Activated CD4-positive, alpha-beta memory T cell treated with anti-CD3 and anti-CD28 coated beads for 36 hours (primary cell): Measurements from ENCODE around the gene RPL36AL. TPM values are rescaled to one million over a fixed set of nuclear protein-coding genes. Genes with fewer than 3 reads are reported as not detected.

Source experiments
- CTCF ChIA-PET: fragments of 350-600 bp; sonication (Branson Sonifier 250); formaldehyde crosslinking; loops from one replicate; lab custom pipeline; 2021; ENCODE audit warnings: antibody characterized with exemption, inconsistent platforms; lab: Charles Lee
- POLR2A ChIA-PET: fragments of 350-600 bp; sonication (Branson Sonifier 250); formaldehyde crosslinking; loops from one replicate; lab custom pipeline; 2021; ENCODE audit warnings: antibody characterized with exemption; lab: Charles Lee
- DNase-seq: peaks from one replicate; pipeline ENCODE4 v3.0.0-alpha.2; 2020
- H3K27ac Mint-ChIP-seq: one replicate; pipeline ENCODE4 v1.8.0; 2021; ENCODE audit warnings: mixed read lengths
- H3K27me3 Mint-ChIP-seq: one replicate; pipeline ENCODE4 v1.8.0; 2021; ENCODE audit warnings: mixed read lengths
- H3K36me3 Mint-ChIP-seq: one replicate; pipeline ENCODE4 v1.8.0; 2021; ENCODE audit warnings: mixed read lengths
- H3K4me1 Mint-ChIP-seq: one replicate; pipeline ENCODE4 v1.8.0; 2021; ENCODE audit warnings: low read depth, mixed read lengths
- H3K4me3 Mint-ChIP-seq: one replicate; pipeline ENCODE4 v1.8.0; 2021; ENCODE audit warnings: mild to moderate bottlenecking, mixed read lengths
- H3K9me3 Mint-ChIP-seq: one replicate; pipeline ENCODE4 v1.8.0; 2021; ENCODE audit warnings: mixed read lengths
- intact Hi-C: fragments of 100-400 bp; cut with micrococcal nuclease; formaldehyde crosslinking; loops from one replicate; pipeline ENCODE4 v1.15.1; 2023
- total RNA-seq, 2 experiments: library from RNA; stranded (reverse); gene quantifications; one replicate each; pipeline ENCODE4 v1.2.3, GENCODE V29; 2021

The RPL36AL gene
- total RNA-seq, 2 experiments from 2014 or later, result 314 to 320 TPM

DNA sequence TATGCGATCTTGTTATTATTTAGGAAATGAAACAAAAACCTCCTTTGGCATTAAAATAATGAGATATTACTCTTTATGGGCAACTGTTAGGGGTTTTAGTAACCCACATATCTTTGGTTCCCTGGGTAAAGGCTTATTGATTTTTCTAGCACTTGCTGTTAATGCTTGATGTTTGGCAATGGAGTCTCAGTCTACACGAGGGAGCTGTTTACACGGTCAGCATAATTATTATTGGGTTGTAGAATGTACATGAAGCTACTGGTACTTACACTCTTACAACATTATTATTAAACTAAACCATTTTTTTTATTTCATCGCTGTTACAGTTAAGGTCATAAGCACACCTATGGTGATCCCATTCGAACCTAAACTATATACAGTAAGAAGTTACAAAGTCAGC lies 46.4 kb downstream of the RPL36AL start:
- no peak for DNase-seq
- no peak overlapping the region for H3K27ac Mint-ChIP-seq
- POLR2A ChIA-PET, result interaction anchor here (0.6 kb wide), 1 partner anchor 11 kb away, joined by 3 read pairs; no protein-coding TSS in a partner anchor
- H3K36me3 Mint-ChIP-seq, result peaks cover 48% of the 10 kb centered on the region
- peaks cover 9% of the 10 kb centered on the region for H3K9me3 Mint-ChIP-seq
- H3K4me1 Mint-ChIP-seq, result peaks cover 36% of the 10 kb centered on the region
- CTCF ChIA-PET, result no interaction called here
- no peak overlapping the region for H3K4me3 Mint-ChIP-seq
- H3K27me3 Mint-ChIP-seq, result no peaks in the 10 kb centered on the region
- intact Hi-C loops, result no loop called here

DNA sequence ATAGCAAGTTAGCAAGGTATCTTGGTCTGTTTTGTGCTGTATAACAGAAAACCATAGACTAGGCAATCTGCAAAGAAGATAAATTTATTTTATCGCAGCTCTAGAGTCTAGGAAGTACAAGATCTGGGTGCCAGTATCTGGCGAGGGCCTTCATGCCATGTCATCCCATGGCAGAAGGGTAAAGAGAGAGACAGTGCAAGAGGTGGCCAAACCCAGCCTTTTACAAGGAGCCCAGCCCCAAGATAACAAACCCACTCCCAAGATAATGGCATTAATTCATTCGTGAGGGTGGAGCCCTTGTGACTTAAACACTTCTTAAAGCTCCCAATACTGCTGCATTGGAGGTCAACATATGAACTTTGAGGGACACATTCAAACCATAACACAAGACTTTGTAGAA lies 51.1 kb downstream of the RPL36AL start:
- ChIA-PET CTCF (no interaction called here), POLR2A (no interaction called here)
- H3K4me3 Mint-ChIP-seq, result no peak overlapping the region
- H3K36me3 Mint-ChIP-seq, result peaks cover 27% of the 10 kb centered on the region
- peaks cover 9% of the 10 kb centered on the region for H3K9me3 Mint-ChIP-seq
- peaks cover 5% of the 10 kb centered on the region for H3K4me1 Mint-ChIP-seq
- no peak for DNase-seq
- intact Hi-C loops, result no loop called here
- no peak overlapping the region for H3K27ac Mint-ChIP-seq
- no peaks in the 10 kb centered on the region for H3K27me3 Mint-ChIP-seq

Other genes with a start within 250 kb of the RPL36AL start
- gene RPS29, start 34.2 kb downstream of the RPL36AL start, total RNA-seq, result 1,000 to 10,000 TPM; 2,029 to 2,157 TPM
- gene LRR1, start 21.7 kb downstream of the RPL36AL start, total RNA-seq, result 10 to 100 TPM; 51.8 to 52.0 TPM
- gene MGAT2, start 173 bp upstream of the RPL36AL start, total RNA-seq, result 10 to 100 TPM; 40.4 to 43.7 TPM
- gene DNAAF2, start 14.6 kb upstream of the RPL36AL start, total RNA-seq, result 10 to 100 TPM in 1 of 2 experiments, 1 to 10 TPM in 1; 9.9 to 10.4 TPM
- gene POLE2, start 67.6 kb upstream of the RPL36AL start, total RNA-seq, result 10 to 100 TPM; 41.3 to 43.4 TPM
- gene KLHDC1, start 72.5 kb upstream of the RPL36AL start, total RNA-seq, result 1 to 10 TPM; 1.4 to 1.9 TPM
- 10 to 100 TPM; 27.8 to 28.2 TPM for gene KLHDC2, start 147.5 kb upstream of the RPL36AL start, total RNA-seq
- gene NEMF, start 232.2 kb upstream of the RPL36AL start, total RNA-seq, result 10 to 100 TPM; 63.6 to 71.0 TPM